HepG2 (cell line): ENCODE data around the gene NAPB. TPM values are rescaled to one million over a fixed set of nuclear protein-coding genes. Genes with fewer than 3 reads are reported as not detected.

ENCODE experiments used
- CBFB ChIP-seq: sonication (generic); formaldehyde crosslinking; IDR thresholded peaks from 2 replicates; pipeline ENCODE4 v1.4.0; 2020; ENCODE audit warnings: missing genetic modification reagents
- JARID2 ChIP-seq: sonication (generic); formaldehyde crosslinking; IDR thresholded peaks from 2 replicates; pipeline ENCODE4 v1.8.1; 2023; ENCODE audit warnings: missing genetic modification reagents, inconsistent platforms; ENCODE audit not compliant: insufficient replicate concordance
- JUND ChIP-seq: sonication (generic); formaldehyde crosslinking; IDR thresholded peaks from 2 replicates; pipeline ENCODE4 v1.8.0; 2022; ENCODE audit warnings: mild to moderate bottlenecking, missing genetic modification reagents
- RXRB ChIP-seq: IDR thresholded peaks from 2 replicates; pipeline ENCODE4 v1.6.1; 2016; ENCODE audit warnings: borderline replicate concordance, missing genetic modification reagents, missing compliant biosample characterization
- U2AF2 ChIP-seq: fragments of 200-400 bp; formaldehyde crosslinking; IDR thresholded peaks from 2 replicates; pipeline ENCODE4 v1.6.1; 2017; ENCODE audit warnings: low read depth, mild to moderate bottlenecking, low read length
- ZBTB38 ChIP-seq: sonication (generic); formaldehyde crosslinking; IDR thresholded peaks from 2 replicates; pipeline ENCODE4 v1.5.1; 2020; ENCODE audit warnings: mild to moderate bottlenecking, missing genetic modification reagents
- ZBTB7A ChIP-seq: sonication (generic); formaldehyde crosslinking; IDR thresholded peaks from 2 replicates; pipeline ENCODE4 v1.8.0; 2022; ENCODE audit warnings: mild to moderate bottlenecking, missing genetic modification reagents
- ZFP90 ChIP-seq: sonication (generic); formaldehyde crosslinking; IDR thresholded peaks from 2 replicates; pipeline ENCODE4 v1.8.0; 2022; ENCODE audit warnings: missing genetic modification reagents, mild to moderate bottlenecking, inconsistent platforms, borderline replicate concordance
- ZFY ChIP-seq: sonication (generic); formaldehyde crosslinking; IDR thresholded peaks from 2 replicates; pipeline ENCODE4 v1.4.0; 2020; ENCODE audit warnings: missing genetic modification reagents
- ZNF124 ChIP-seq: sonication (generic); formaldehyde crosslinking; IDR thresholded peaks from 2 replicates; pipeline ENCODE4 v1.4.0; 2020; ENCODE audit warnings: missing genetic modification reagents
- ZNF546 ChIP-seq: sonication (generic); formaldehyde crosslinking; conservative IDR thresholded peaks from 2 replicates; pipeline ENCODE4 v1.8.1; 2023; ENCODE audit warnings: mild to moderate bottlenecking, missing genetic modification reagents
- ZNF772 ChIP-seq: sonication (generic); formaldehyde crosslinking; IDR thresholded peaks from 2 replicates; pipeline ENCODE4 v1.5.0; 2020; ENCODE audit warnings: mild to moderate bottlenecking, missing genetic modification reagents
- ZNF780A ChIP-seq: sonication (generic); formaldehyde crosslinking; IDR thresholded peaks from 2 replicates; pipeline ENCODE4 v1.8.0; 2022; ENCODE audit warnings: mild to moderate bottlenecking, missing genetic modification reagents, moderate library complexity
- ZNF839 ChIP-seq: sonication (generic); formaldehyde crosslinking; IDR thresholded peaks from 2 replicates; pipeline ENCODE4 v1.4.0; 2020; ENCODE audit warnings: missing genetic modification reagents, mild to moderate bottlenecking, borderline replicate concordance
- polyA plus RNA-seq, 8 experiments: library from polyadenylated mRNA; depleted of rRNA in 3 of 8; stranded (reverse) in 7 of 8; unstranded in 1 of 8; fragments of >200 nt; fragmentation: Illumina TruSeq in 4 of 8; extraction: Trizol in 4 of 8; gene quantifications; 2 replicates each; pipeline versions ENCODE4 v1.2.1 to v1.2.3, GENCODE V29; 2011 to 2016; ENCODE audit warnings: low read depth in 4 of 8, missing spikeins in 1 of 8, mixed read lengths in 1 of 8; ENCODE audit not compliant: insufficient read depth in 1 of 8
- total RNA-seq, 5 experiments: library from RNA; depleted of rRNA; stranded (reverse); fragments of >200 nt; fragmentation: Illumina TruSeq; extraction: Trizol; gene quantifications; 2 replicates each; pipeline ENCODE4 v1.2.3, GENCODE V29; 2016; ENCODE audit warnings: low read depth in 1 of 5
- TF ChIP-seq, protein P1 (sequence below): sonication (generic); formaldehyde crosslinking; IDR thresholded peaks from 2 replicates; pipeline ENCODE4 v1.8.1; 2023; ENCODE audit warnings: mild to moderate bottlenecking, missing genetic modification reagents
- TF ChIP-seq, protein P2 (sequence below): sonication (generic); formaldehyde crosslinking; IDR thresholded peaks from 2 replicates; pipeline ENCODE4; 2020; ENCODE audit warnings: missing genetic modification reagents, mild to moderate bottlenecking, borderline replicate concordance
- TF ChIP-seq, protein P3 (sequence below): sonication (generic); formaldehyde crosslinking; IDR thresholded peaks from 2 replicates; pipeline ENCODE4 v1.5.1; 2020; ENCODE audit warnings: missing genetic modification reagents, mild to moderate bottlenecking, borderline replicate concordance
- TF ChIP-seq, protein P4 (sequence below): sonication (generic); formaldehyde crosslinking; IDR thresholded peaks from 2 replicates; pipeline ENCODE4 v1.8.0; 2022; ENCODE audit warnings: missing genetic modification reagents, mild to moderate bottlenecking, borderline replicate concordance
- TF ChIP-seq, protein P5 (sequence below), 2 experiments: sonication (generic) in 1 of 2; formaldehyde crosslinking in 1 of 2; IDR thresholded peaks; 2 replicates each; pipeline versions ENCODE4 v1.4.0 to v1.6.1; 2018 to 2020; ENCODE audit warnings: missing genetic modification reagents in 2 of 2, borderline replicate concordance in 1 of 2, low read depth in 1 of 2, mild to moderate bottlenecking in 1 of 2, missing biosample characterization in 1 of 2

NAPB gene
- total and polyA plus RNA-seq, 2 of the 13 experiments (the other 11 are each of a cell fraction or from before 2014, with no cell fraction given) = 15.2 to 16.1 TPM

DNA sequence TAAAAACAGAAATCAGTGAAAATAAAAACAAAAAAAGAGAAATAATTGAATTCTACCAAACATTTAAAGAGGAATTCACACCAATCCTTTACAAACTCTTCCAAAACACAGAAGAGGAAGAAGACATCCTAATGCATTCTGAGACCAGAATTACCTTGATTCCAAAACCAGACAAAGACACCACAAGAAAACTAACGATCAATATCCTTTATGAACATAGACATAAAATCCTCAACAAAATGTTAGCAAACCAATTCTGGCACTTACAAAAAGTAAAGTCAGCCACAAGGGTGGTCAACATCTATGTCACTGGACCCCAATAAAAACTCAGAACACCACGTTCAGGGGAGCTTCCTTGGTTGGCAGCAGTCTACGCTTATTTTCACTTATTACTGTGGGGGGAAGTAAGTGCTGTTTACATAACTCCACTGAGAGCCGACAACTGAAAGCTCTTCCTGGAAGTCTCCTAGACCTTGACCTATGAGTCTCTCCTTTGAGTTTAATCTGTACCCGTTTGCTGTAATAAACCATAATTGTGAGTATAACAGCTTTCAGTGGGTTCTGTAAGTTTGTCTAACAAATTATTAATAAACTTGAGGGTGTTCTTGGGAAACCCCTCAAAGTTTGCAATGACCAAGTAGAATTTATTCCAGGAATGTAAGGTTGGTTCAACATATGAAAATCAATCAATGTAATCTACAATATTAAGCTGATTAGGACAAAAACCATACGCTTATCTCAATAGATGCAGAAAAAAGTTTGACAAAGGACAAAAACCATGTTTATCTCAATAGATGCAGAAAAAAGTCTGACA is 34.8 kb downstream of the NAPB start (continued):
- TF ChIP-seq, protein P1, sequence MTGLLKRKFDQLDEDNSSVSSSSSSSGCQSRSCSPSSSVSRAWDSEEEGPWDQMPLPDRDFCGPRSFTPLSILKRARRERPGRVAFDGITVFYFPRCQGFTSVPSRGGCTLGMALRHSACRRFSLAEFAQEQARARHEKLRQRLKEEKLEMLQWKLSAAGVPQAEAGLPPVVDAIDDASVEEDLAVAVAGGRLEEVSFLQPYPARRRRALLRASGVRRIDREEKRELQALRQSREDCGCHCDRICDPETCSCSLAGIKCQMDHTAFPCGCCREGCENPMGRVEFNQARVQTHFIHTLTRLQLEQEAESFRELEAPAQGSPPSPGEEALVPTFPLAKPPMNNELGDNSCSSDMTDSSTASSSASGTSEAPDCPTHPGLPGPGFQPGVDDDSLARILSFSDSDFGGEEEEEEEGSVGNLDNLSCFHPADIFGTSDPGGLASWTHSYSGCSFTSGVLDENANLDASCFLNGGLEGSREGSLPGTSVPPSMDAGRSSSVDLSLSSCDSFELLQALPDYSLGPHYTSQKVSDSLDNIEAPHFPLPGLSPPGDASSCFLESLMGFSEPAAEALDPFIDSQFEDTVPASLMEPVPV (CRISPR knock-in tag) = no peak
- TF ChIP-seq, protein P2, sequence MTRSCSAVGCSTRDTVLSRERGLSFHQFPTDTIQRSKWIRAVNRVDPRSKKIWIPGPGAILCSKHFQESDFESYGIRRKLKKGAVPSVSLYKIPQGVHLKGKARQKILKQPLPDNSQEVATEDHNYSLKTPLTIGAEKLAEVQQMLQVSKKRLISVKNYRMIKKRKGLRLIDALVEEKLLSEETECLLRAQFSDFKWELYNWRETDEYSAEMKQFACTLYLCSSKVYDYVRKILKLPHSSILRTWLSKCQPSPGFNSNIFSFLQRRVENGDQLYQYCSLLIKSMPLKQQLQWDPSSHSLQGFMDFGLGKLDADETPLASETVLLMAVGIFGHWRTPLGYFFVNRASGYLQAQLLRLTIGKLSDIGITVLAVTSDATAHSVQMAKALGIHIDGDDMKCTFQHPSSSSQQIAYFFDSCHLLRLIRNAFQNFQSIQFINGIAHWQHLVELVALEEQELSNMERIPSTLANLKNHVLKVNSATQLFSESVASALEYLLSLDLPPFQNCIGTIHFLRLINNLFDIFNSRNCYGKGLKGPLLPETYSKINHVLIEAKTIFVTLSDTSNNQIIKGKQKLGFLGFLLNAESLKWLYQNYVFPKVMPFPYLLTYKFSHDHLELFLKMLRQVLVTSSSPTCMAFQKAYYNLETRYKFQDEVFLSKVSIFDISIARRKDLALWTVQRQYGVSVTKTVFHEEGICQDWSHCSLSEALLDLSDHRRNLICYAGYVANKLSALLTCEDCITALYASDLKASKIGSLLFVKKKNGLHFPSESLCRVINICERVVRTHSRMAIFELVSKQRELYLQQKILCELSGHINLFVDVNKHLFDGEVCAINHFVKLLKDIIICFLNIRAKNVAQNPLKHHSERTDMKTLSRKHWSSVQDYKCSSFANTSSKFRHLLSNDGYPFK = no peak
- TF ChIP-seq ZNF546 (CRISPR knock-in tag) = no peak
- TF ChIP-seq, protein P3, sequence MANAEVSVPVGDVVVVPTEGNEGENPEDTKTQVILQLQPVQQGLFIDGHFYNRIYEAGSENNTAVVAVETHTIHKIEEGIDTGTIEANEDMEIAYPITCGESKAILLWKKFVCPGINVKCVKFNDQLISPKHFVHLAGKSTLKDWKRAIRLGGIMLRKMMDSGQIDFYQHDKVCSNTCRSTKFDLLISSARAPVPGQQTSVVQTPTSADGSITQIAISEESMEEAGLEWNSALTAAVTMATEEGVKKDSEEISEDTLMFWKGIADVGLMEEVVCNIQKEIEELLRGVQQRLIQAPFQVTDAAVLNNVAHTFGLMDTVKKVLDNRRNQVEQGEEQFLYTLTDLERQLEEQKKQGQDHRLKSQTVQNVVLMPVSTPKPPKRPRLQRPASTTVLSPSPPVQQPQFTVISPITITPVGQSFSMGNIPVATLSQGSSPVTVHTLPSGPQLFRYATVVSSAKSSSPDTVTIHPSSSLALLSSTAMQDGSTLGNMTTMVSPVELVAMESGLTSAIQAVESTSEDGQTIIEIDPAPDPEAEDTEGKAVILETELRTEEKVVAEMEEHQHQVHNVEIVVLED (CRISPR knock-in tag) = 0 out of 2 replicates have a peak, but pooled peaks have one; percentile 19
- no peak for TF ChIP-seq JUND (CRISPR knock-in tag)
- no peak for TF ChIP-seq CBFB (CRISPR knock-in tag)
- TF ChIP-seq RXRB (CRISPR knock-in tag) = peak; percentile 79
- TF ChIP-seq ZNF772 = no peak
- TF ChIP-seq, protein P4, sequence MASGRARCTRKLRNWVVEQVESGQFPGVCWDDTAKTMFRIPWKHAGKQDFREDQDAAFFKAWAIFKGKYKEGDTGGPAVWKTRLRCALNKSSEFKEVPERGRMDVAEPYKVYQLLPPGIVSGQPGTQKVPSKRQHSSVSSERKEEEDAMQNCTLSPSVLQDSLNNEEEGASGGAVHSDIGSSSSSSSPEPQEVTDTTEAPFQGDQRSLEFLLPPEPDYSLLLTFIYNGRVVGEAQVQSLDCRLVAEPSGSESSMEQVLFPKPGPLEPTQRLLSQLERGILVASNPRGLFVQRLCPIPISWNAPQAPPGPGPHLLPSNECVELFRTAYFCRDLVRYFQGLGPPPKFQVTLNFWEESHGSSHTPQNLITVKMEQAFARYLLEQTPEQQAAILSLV (CRISPR knock-in tag) = no peak
- no peak for TF ChIP-seq JARID2 (CRISPR knock-in tag)
- no peak for TF ChIP-seq U2AF2
- TF ChIP-seq, protein P5, sequence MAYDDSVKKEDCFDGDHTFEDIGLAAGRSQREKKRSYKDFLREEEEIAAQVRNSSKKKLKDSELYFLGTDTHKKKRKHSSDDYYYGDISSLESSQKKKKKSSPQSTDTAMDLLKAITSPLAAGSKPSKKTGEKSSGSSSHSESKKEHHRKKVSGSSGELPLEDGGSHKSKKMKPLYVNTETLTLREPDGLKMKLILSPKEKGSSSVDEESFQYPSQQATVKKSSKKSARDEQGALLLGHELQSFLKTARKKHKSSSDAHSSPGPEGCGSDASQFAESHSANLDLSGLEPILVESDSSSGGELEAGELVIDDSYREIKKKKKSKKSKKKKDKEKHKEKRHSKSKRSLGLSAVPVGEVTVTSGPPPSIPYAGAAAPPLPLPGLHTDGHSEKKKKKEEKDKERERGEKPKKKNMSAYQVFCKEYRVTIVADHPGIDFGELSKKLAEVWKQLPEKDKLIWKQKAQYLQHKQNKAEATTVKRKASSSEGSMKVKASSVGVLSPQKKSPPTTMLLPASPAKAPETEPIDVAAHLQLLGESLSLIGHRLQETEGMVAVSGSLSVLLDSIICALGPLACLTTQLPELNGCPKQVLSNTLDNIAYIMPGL (CRISPR knock-in tag; IDR thresholded peaks at IDR 0.05; ENCODE audit: borderline replicate concordance in 1 of 2, low read depth in 1 of 2) = peak in 1 of 2 experiments; percentile 24; a peak in 1 of 4 replicates
- TF ChIP-seq ZNF839 (CRISPR knock-in tag) = no peak
- no peak for TF ChIP-seq ZFY (CRISPR knock-in tag)
- TF ChIP-seq ZBTB7A (CRISPR knock-in tag) = no peak
- TF ChIP-seq ZNF780A = no peak
- no peak; the same call in 1 of the 2 replicates for TF ChIP-seq ZBTB38 (CRISPR knock-in tag)
- TF ChIP-seq ZNF124 = no peak; the same call in 1 of the 2 replicates
- TF ChIP-seq ZFP90 (CRISPR knock-in tag) = no peak
